ENCODE measurements around the gene FOXP2.
A peak's percentile ranks its signal among the peaks of the same experiment; 100 is the strongest.
"Not testable (repeated sequence)": the region's sequence is repeated elsewhere in the genome, so short reads cannot be mapped to it uniquely, and the experiment has no call there.

Gene FOXP2

DNA sequence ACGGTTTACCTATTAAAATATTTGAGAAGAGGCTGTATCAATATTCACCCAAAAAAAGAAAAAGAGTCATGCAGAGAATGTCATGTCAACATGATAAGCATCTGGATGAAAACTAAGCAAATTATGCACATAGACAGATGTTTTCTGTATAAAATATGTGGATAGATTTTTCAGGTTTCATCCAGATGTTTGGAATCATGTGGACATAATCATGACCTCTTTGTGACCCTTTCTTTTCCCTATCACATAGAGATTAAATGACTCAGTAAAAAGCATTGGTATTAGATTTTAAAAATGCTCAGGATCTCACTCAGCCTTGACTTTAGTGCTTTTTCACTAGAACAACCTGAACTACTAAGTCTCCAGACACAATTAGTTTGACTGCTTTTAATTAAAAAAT is 90.0 kb downstream of the FOXP2 start:
- DNase-seq, result no peak

GRCh38 chr7:114507381-114507780 is 92.8 kb downstream of the FOXP2 start:
- DNase-seq, result no peak

GRCh38 chr7:114508086-114508485 is 93.5 kb downstream of the FOXP2 start:
- no peak for DNase-seq

GRCh38 chr7:114510824-114511223 is 96.2 kb downstream of the FOXP2 start:
- not testable (repeated sequence) for DNase-seq

GRCh38 chr7:114519240-114519639 is 104.6 kb downstream of the FOXP2 start:
- DNase-seq, result no peak

GRCh38 chr7:114522081-114522480 is 107.5 kb downstream of the FOXP2 start:
- DNase-seq, result no peak

GRCh38 chr7:114527589-114527988 is 113.0 kb downstream of the FOXP2 start:
- no peak for DNase-seq

DNA sequence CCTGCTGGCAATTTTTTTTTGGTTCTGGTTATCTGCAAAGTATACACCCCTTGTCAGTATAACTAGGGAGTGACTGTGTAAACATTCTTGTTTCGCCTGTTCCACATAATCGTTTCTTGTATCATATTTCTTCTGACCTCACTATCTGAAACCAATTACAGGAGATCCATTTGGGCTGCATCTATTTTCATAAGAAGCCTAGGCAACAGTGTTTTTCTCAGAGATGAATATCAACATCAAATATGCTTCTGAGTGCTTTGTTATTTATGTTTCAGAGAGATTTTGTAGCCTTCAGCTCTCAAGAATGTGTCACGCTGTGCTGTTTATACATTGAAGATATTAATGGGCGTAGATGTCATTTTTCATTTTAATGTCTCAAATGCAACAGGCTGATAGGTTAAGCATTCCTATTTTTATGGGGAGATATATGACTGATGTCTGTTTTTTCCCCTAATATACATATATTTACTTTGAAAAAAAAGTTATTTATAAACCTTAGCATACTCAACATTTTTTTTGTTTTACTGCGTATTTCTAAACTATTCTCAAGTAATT is 115.5 kb downstream of the FOXP2 start:
- DNase-seq, result no peak

- DNase-seq, result no peak
Measured at GRCh38 chr7:114531326-114531725, 116.7 kb downstream of the FOXP2 start.

DNA sequence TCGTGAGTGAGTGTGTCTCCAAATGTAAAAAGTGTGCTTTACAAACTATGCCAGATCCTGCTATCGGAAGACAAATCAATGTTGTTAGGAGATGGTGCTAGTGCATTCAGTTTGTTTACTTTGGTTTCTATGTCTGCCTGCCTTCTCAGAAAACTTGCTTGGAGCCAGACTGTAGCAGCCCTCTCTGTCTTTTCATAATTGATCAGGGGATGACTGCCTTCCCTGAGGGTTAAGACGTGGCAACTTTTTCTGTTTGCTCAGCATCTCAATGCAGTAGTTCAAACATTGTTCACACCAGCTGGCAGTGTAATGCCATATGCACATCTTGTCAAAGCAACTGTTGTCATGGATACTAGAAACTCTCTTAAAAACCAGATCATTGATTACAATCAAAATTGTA is 118.5 kb downstream of the FOXP2 start:
- no peak for DNase-seq

- no peak for DNase-seq
Measured at GRCh38 chr7:114534953-114535352, 120.3 kb downstream of the FOXP2 start.

DNA sequence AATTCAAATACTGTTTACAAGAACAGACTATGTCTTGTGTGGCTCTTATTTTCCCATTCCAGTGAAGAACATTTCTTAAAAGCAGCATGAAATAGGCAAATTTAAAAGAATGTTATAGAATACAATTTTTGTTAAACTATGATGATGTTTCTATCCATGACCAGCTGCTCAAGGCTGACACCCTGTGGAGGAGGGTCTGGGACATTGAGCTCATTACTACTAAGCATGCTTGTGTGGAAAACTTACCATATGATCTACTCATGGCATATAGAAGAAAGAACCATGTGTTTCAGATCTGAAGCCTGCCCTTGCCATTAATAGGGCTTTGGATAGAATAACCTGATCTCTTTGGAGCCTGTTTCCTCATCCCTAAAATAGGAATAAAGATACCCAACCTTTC is 125.0 kb downstream of the FOXP2 start:
- DNase-seq, result peak; percentile 1

- no peak for DNase-seq
Measured at GRCh38 chr7:114540291-114540690, 125.7 kb downstream of the FOXP2 start.

GRCh38 chr7:114547346-114547745 is 132.7 kb downstream of the FOXP2 start:
- not testable (repeated sequence) for DNase-seq

- DNase-seq, result no peak
Measured at GRCh38 chr7:114548081-114548980, 133.7 kb downstream of the FOXP2 start.

DNA sequence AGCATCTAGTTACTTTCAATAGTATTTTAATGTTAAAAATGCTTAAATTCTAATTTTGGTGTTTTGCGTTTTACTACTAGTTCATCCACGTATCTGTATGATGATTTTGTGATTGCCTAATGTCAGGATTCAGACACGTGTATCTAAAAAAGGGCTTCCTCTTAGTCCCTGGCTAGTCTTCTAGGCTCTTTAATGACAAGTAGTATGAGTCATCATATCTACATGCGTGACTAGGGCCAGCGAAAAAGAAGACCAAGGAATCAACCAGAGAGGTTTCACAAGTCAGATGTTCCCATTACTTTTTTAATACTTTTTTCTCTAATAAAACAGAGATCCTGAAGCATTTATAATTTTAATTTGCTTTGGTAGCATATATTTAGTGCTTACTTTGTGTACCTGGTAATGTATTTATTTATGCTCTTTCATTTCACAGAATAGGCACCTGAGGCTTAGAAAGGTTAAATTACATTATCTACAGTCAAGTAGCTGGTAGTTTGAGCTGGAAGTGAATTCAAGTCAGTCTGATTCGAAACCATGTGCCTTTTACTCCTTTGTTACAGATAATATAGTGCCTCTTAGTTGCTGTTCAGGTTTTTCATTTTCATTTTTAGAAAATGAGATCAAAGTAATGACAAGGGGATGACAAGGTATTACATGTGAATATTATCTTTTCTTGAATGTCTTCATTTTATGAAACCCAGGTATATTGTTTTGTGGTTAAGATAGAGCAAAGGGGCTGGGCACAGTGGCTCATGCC is 140.3 kb downstream of the FOXP2 start:
- DNase-seq, result peak; percentile 2

DNA sequence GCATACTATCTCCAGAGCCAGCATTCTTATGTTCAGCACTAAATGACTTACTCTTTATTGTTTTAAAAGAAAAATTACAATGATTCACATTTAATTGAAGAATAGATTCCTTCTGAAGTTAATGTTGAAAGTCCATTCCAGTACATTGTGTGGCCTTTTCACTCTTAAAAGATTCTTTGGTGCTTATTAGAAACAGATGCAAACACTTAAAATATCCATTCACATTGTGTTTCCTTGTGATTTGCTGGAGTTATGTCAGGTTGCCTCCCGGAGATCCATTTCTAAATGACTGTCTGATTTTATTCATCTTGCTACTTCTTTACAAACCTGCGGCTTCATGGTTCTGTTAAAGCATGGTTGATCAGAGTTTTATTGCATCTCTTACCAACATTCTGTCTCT is 152.8 kb downstream of the FOXP2 start:
- DNase-seq, result no peak

- DNase-seq, result no peak
Measured at GRCh38 chr7:114569220-114569619, 154.6 kb downstream of the FOXP2 start.

- no peak for DNase-seq
Measured at GRCh38 chr7:114574384-114574783, 159.8 kb downstream of the FOXP2 start.

DNA sequence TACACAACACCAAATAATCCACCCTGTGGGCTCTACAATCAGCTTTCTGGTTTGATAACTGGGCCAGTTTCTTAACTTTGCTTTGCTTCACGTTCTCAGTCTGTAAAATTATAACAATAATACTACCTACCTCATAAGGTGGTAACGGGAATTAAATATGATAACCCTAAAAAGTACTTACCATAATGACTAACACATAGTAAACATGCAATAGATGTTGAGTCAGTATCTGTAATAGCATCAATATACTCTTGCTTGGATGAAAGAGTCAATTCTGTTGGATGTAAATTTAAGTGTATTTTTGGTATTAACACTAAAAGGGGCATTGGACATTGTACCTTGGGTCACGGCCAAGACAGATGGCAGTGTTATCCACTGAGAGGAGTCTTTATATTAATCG is 160.5 kb downstream of the FOXP2 start:
- DNase-seq, result no peak

DNA sequence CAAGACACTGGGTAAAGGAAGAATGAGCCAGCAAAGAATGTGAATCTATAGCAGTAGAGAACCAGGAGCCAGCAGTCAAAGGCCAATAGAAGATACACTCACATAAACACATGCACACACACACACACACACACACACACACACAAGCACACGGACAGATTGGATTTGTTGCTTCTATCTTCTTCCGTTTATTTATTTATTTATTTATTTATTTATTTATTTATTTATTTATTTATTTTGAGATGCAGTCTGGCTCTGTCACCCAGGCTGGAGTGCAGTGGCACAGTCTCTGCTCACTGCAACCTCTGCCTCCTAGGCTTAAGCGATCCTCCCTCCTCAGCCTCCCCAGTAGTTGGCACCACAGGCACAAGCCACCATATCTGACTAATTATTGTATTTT is 166.3 kb downstream of the FOXP2 start:
- DNase-seq, result not testable (repeated sequence)

GRCh38 chr7:114588506-114588905 is 173.9 kb downstream of the FOXP2 start:
- no peak for DNase-seq

- no peak for DNase-seq
Measured at GRCh38 chr7:114589436-114589835, 174.8 kb downstream of the FOXP2 start.

- no peak for DNase-seq
Measured at GRCh38 chr7:114590298-114590697, 175.7 kb downstream of the FOXP2 start.
